Measurements from ENCODE around the gene CYB5RL. TPM values are rescaled to one million over a fixed set of nuclear protein-coding genes. Genes with fewer than 3 reads are reported as not detected.
A peak's percentile ranks its signal among the peaks of the same experiment; 100 is the strongest.

Gene CYB5RL
- polyA plus RNA-seq, 4 donors = 0.89 to 8.1 (median 2.5) TPM

- Histone ChIP-seq H3K4me1 (ENCODE audit: control insufficient read depth in 3 of 3, insufficient read depth in 2 of 3, low read depth in 1 of 3, low read length in 2 of 3) (peaks cover 0 to 11% (median 0%) of the 10 kb centered on the region in 3 donors), H3K27me3 (ENCODE audit: control insufficient read depth in 3 of 3, insufficient read depth in 3 of 3, low read length in 3 of 3) (no peaks in the 10 kb centered on the region), H3K27ac (ENCODE audit: low read depth in 1 of 3, low read length in 2 of 3) (no peak overlapping the region), H3K9me3 (ENCODE audit: control insufficient read depth in 2 of 2, insufficient read depth in 1 of 2, low read depth in 1 of 2, low read length in 1 of 2) (peaks cover 0 to 5% of the 10 kb centered on the region in 2 donors), H3K4me3 (ENCODE audit: low read depth in 1 of 3, low read length in 3 of 3) (no peak overlapping the region), H3K36me3 (ENCODE audit: control insufficient read depth in 3 of 3, insufficient read depth in 2 of 3, low read depth in 1 of 3, low read length in 3 of 3) (peaks cover 0 to 47% (median 0%) of the 10 kb centered on the region in 3 donors)
- 68 to 82% (median 76%) methylated on average over 15 of the region's 15 CpGs for WGBS, 3 donors
- FAIRE-seq = no peak
- no peak for DNase-seq
Observed at GRCh38 chr1:54230507-54231339, 30.9 kb upstream of the CYB5RL start.

- Histone ChIP-seq H3K9me3 (ENCODE audit: control insufficient read depth in 2 of 2, insufficient read depth in 1 of 2, low read depth in 1 of 2, low read length in 1 of 2) (peaks cover 0 to 5% of the 10 kb centered on the region in 2 donors), H3K4me1 (ENCODE audit: control insufficient read depth in 3 of 3, insufficient read depth in 2 of 3, low read depth in 1 of 3, low read length in 2 of 3) (peaks cover 0 to 11% (median 0%) of the 10 kb centered on the region in 3 donors), H3K36me3 (ENCODE audit: control insufficient read depth in 3 of 3, insufficient read depth in 2 of 3, low read depth in 1 of 3, low read length in 3 of 3) (peaks cover 0 to 55% (median 0%) of the 10 kb centered on the region in 3 donors), H3K27ac (ENCODE audit: low read depth in 1 of 3, low read length in 2 of 3) (no peak overlapping the region), H3K27me3 (ENCODE audit: control insufficient read depth in 3 of 3, insufficient read depth in 3 of 3, low read length in 3 of 3) (no peaks in the 10 kb centered on the region), H3K4me3 (ENCODE audit: low read depth in 1 of 3, low read length in 3 of 3) (no peak overlapping the region)
- FAIRE-seq (no peak), DNase-seq (no peak)
- WGBS, 3 donors = 43 to 56% (median 50%) methylated on average over 11 of the region's 11 CpGs
Observed at GRCh38 chr1:54229281-54229891, 29.6 kb upstream of the CYB5RL start.

- DNase-seq (no peak), FAIRE-seq (no peak)
- WGBS, 3 donors = 92 to 97% (median 94%) methylated on average over 12 to 13 of the region's 13 CpGs
- Histone ChIP-seq H3K4me1 (ENCODE audit: control insufficient read depth in 3 of 3, insufficient read depth in 2 of 3, low read depth in 1 of 3, low read length in 2 of 3) (peaks cover 0 to 11% (median 0%) of the 10 kb centered on the region in 3 donors), H3K36me3 (ENCODE audit: control insufficient read depth in 3 of 3, insufficient read depth in 2 of 3, low read depth in 1 of 3, low read length in 3 of 3) (peaks cover 0 to 60% (median 0%) of the 10 kb centered on the region in 3 donors), H3K4me3 (ENCODE audit: low read depth in 1 of 3, low read length in 3 of 3) (no peak overlapping the region), H3K27me3 (ENCODE audit: control insufficient read depth in 3 of 3, insufficient read depth in 3 of 3, low read length in 3 of 3) (no peaks in the 10 kb centered on the region), H3K27ac (ENCODE audit: low read depth in 1 of 3, low read length in 2 of 3) (no peak overlapping the region), H3K9me3 (ENCODE audit: control insufficient read depth in 2 of 2, insufficient read depth in 1 of 2, low read depth in 1 of 2, low read length in 1 of 2) (peaks cover 0 to 5% of the 10 kb centered on the region in 2 donors)
Observed at GRCh38 chr1:54228638-54229079, 28.8 kb upstream of the CYB5RL start.

- H3K4me1 ChIP-seq (ENCODE audit: control insufficient read depth in 3 of 3, insufficient read depth in 2 of 3, low read depth in 1 of 3, low read length in 2 of 3) = peaks cover 0 to 11% (median 0%) of the 10 kb centered on the region in 3 donors
- peaks cover 0 to 68% (median 0%) of the 10 kb centered on the region in 3 donors for H3K36me3 ChIP-seq (ENCODE audit: control insufficient read depth in 3 of 3, insufficient read depth in 2 of 3, low read depth in 1 of 3, low read length in 3 of 3)
- FAIRE-seq (no peak), DNase-seq (no peak)
- no peaks in the 10 kb centered on the region for H3K27me3 ChIP-seq (ENCODE audit: control insufficient read depth in 3 of 3, insufficient read depth in 3 of 3, low read length in 3 of 3)
- H3K9me3 ChIP-seq (ENCODE audit: control insufficient read depth in 2 of 2, insufficient read depth in 1 of 2, low read depth in 1 of 2, low read length in 1 of 2) = peaks cover 0 to 5% of the 10 kb centered on the region in 2 donors
- WGBS, 3 donors = 52 to 67% (median 57%) methylated on average over 17 of the region's 17 CpGs
- H3K4me3 ChIP-seq (ENCODE audit: low read depth in 1 of 3, low read length in 3 of 3) = no peak overlapping the region
- H3K27ac ChIP-seq (ENCODE audit: low read depth in 1 of 3, low read length in 2 of 3) = peak overlapping the region in 1 of 3 donors; percentile 48
Observed at GRCh38 chr1:54227891-54228310, 28.1 kb upstream of the CYB5RL start.

GRCh38 chr1:54227091-54227602, 27.3 kb upstream of the CYB5RL start:
- H3K4me3 ChIP-seq (ENCODE audit: low read depth in 1 of 3, low read length in 3 of 3) = no peak overlapping the region
- peaks cover 0 to 71% (median 0%) of the 10 kb centered on the region in 3 donors for H3K36me3 ChIP-seq (ENCODE audit: control insufficient read depth in 3 of 3, insufficient read depth in 2 of 3, low read depth in 1 of 3, low read length in 3 of 3)
- FAIRE-seq = no peak
- H3K27me3 ChIP-seq (ENCODE audit: control insufficient read depth in 3 of 3, insufficient read depth in 3 of 3, low read length in 3 of 3) = no peaks in the 10 kb centered on the region
- peaks cover 0 to under 1% of the 10 kb centered on the region in 2 donors for H3K9me3 ChIP-seq (ENCODE audit: control insufficient read depth in 2 of 2, insufficient read depth in 1 of 2, low read depth in 1 of 2, low read length in 1 of 2)
- peak overlapping the region in 1 of 3 donors; percentile 48 for H3K27ac ChIP-seq (ENCODE audit: low read depth in 1 of 3, low read length in 2 of 3)
- DNase-seq = peak; percentile 72 to 78
- peaks cover 0 to 11% (median 0%) of the 10 kb centered on the region in 3 donors for H3K4me1 ChIP-seq (ENCODE audit: control insufficient read depth in 3 of 3, insufficient read depth in 2 of 3, low read depth in 1 of 3, low read length in 2 of 3)
- WGBS, 3 donors = 41 to 60% (median 42%) methylated on average over 8 of the region's 8 CpGs

- DNase-seq (no peak), FAIRE-seq (no peak)
- Histone ChIP-seq H3K4me3 (ENCODE audit: low read depth in 1 of 3, low read length in 3 of 3) (no peak overlapping the region), H3K9me3 (ENCODE audit: control insufficient read depth in 2 of 2, insufficient read depth in 1 of 2, low read depth in 1 of 2, low read length in 1 of 2) (no peaks in the 10 kb centered on the region), H3K27ac (ENCODE audit: low read depth in 1 of 3, low read length in 2 of 3) (no peak overlapping the region), H3K27me3 (ENCODE audit: control insufficient read depth in 3 of 3, insufficient read depth in 3 of 3, low read length in 3 of 3) (no peaks in the 10 kb centered on the region), H3K4me1 (ENCODE audit: control insufficient read depth in 3 of 3, insufficient read depth in 2 of 3, low read depth in 1 of 3, low read length in 2 of 3) (peaks cover 0 to 11% (median 0%) of the 10 kb centered on the region in 3 donors), H3K36me3 (ENCODE audit: control insufficient read depth in 3 of 3, insufficient read depth in 2 of 3, low read depth in 1 of 3, low read length in 3 of 3) (peaks cover 0 to 78% (median 0%) of the 10 kb centered on the region in 3 donors)
- WGBS, 3 donors = 88 to 93% (median 93%) methylated on average over 20 of the region's 20 CpGs
Observed at GRCh38 chr1:54225986-54226559, 26.2 kb upstream of the CYB5RL start.

GRCh38 chr1:54225378-54225777, 25.5 kb upstream of the CYB5RL start:
- no peaks in the 10 kb centered on the region for H3K9me3 ChIP-seq (ENCODE audit: control insufficient read depth in 2 of 2, insufficient read depth in 1 of 2, low read depth in 1 of 2, low read length in 1 of 2)
- no peaks in the 10 kb centered on the region for H3K27me3 ChIP-seq (ENCODE audit: control insufficient read depth in 3 of 3, insufficient read depth in 3 of 3, low read length in 3 of 3)
- DNase-seq (no peak), FAIRE-seq (no peak)
- H3K27ac ChIP-seq (ENCODE audit: low read depth in 1 of 3, low read length in 2 of 3) = no peak overlapping the region
- H3K36me3 ChIP-seq (ENCODE audit: control insufficient read depth in 3 of 3, insufficient read depth in 2 of 3, low read depth in 1 of 3, low read length in 3 of 3) = peaks cover 0 to 85% (median 0%) of the 10 kb centered on the region in 3 donors
- H3K4me3 ChIP-seq (ENCODE audit: low read depth in 1 of 3, low read length in 3 of 3) = no peak overlapping the region
- WGBS, 3 donors = 81 to 85% (median 85%) methylated on average over 6 of the region's 6 CpGs
- peaks cover 0 to 11% (median 0%) of the 10 kb centered on the region in 3 donors for H3K4me1 ChIP-seq (ENCODE audit: control insufficient read depth in 3 of 3, insufficient read depth in 2 of 3, low read depth in 1 of 3, low read length in 2 of 3)

GRCh38 chr1:54224233-54224632, 24.4 kb upstream of the CYB5RL start:
- FAIRE-seq (no peak), DNase-seq (no peak)
- H3K27ac ChIP-seq (ENCODE audit: low read depth in 1 of 3, low read length in 2 of 3) = no peak overlapping the region
- 80 to 88% (median 88%) methylated on average over 6 of the region's 6 CpGs for WGBS, 3 donors
- peaks cover 2 to 17% (median 10%) of the 10 kb centered on the region in 3 donors for H3K4me1 ChIP-seq (ENCODE audit: control insufficient read depth in 3 of 3, insufficient read depth in 2 of 3, low read depth in 1 of 3, low read length in 2 of 3)
- no peaks in the 10 kb centered on the region for H3K9me3 ChIP-seq (ENCODE audit: control insufficient read depth in 2 of 2, insufficient read depth in 1 of 2, low read depth in 1 of 2, low read length in 1 of 2)
- H3K36me3 ChIP-seq (ENCODE audit: control insufficient read depth in 3 of 3, insufficient read depth in 2 of 3, low read depth in 1 of 3, low read length in 3 of 3) = peaks cover 0 to 84% (median 0%) of the 10 kb centered on the region in 3 donors
- no peak overlapping the region for H3K4me3 ChIP-seq (ENCODE audit: low read depth in 1 of 3, low read length in 3 of 3)
- H3K27me3 ChIP-seq (ENCODE audit: control insufficient read depth in 3 of 3, insufficient read depth in 3 of 3, low read length in 3 of 3) = no peaks in the 10 kb centered on the region
